Ramos (cell line): Measurements from ENCODE around the gene ADPRHL1.
"Not testable (repeated sequence)": the region's sequence is repeated elsewhere in the genome, so short reads cannot be mapped to it uniquely, and the experiment has no call there.

Experiments
- in situ Hi-C: fragments of 300-500 bp; cut with MboI; formaldehyde crosslinking; loops from one replicate; pipeline ENCODE4 v1.14.3; 2022; ENCODE audit warnings: low sequenced_read_pairs; ENCODE audit not compliant: unreplicated experiment

Gene ADPRHL1

DNA sequence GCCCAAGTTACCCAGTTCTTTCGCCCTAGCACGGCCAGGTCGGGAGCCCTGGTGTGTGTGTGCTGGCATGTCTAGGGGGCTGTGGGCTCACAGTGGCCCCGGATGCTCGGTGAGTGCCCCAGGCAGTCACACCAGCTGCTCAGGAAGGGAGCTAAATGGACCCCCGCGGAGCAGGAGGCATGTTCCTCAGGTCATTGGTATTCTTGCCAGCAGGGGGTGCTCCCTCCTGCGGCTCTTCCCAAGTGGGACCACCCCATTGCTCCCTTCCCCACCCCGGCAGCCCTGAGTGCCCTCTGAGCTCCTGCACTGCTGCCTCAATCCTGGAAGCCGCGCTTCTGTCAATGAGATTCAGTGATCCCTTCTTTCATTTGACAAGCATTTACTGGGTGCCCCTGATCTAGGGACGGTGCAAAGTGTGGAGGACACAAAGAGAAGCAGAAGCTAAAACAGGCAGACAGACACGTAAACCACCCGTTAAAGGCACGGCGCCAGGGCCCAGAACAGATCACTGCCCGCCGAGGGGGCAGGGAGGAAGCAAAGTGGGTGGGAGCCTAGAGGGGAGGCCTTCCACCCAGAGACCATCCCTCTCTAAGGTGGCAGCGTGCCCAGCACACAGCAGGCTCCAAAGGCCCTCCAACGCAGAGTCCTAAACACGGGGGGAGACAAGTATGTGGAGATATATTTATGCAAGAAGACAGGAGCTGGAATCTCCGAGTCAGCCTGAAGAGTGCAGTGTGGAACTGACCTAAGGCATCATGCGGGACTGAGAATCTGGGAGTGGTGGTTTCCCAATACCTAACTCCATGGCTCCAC is 5.2 kb upstream of the ADPRHL1 start:
- in situ Hi-C loops: no loop called here

DNA sequence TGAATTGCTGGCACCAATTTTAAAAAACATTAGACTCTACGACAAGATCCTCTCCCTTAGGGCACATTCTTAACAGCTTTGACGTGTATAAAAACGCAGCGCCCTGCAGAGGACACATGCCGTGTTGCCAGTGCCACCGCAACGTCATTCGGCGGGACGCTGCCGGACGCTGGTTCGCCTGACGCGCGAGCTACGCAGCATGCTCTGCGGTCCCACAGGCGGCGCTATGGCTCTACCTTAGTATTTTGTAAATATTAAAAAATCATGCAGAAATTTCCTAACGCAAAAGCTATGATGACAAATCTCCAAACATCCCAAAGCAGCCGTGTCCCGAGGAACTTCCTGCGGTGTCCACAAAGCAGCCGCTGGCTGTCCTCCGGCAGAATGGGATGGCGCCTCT is 4.2 kb upstream of the ADPRHL1 start:
- in situ Hi-C loops: no loop called here

DNA sequence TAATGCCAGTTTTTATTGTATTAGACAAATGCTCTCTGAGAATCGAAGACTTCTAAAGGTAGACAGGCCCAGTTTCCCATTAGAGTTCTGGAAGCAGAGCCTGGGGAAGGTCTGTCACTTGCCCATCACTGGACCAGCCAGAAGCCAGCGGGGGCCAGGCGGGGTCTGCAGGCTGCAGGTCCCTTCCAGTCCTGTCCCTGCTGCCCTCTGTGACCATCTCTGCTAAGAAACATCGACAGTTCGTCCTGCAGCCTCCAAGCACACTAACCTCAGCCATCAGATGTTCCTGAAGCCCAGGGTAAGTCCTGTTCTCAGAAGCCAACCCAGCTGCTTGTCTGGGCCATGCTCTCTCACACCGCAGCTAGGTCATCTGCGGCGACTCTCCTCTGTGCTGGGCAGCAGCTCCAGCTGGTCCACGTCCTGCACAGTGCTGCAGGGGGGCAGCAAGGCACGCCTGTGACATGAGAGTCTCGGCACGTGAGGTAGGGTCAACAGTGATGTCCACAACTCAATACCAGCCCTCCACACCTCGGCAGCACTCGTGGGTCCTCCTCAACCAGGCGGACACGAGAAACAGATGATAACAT is 2.9 kb upstream of the ADPRHL1 start:
- in situ Hi-C loops: no loop called here

DNA sequence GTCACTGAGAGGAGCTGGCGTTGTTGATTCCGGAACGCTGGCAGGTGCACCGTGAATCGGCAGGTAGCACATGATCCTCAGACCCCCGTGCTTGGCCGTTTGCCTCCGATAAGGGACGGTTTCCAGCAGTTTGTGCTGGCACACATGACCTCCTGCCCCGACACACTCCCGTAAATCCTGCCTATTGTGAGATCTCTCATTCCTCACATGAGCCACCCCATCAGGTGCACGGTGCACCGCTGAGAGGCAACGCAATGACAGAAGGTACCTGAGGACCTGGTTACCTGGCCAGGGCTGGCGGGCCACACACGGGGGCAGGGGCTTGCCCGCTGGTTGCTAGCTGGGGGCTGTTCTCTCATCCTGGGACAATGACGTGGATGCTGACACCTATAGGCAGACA is 2.1 kb upstream of the ADPRHL1 start:
- in situ Hi-C loops: no loop called here

- in situ Hi-C loops: no loop called here
These were observed 1.6 kb upstream of the ADPRHL1 start for GRCh38 chr13:113454936-113455335.

GRCh38 chr13:113452466-113452865 is 822 bp downstream of the ADPRHL1 start:
- in situ Hi-C loops: no loop called here

GRCh38 chr13:113451951-113452421 is 1.3 kb downstream of the ADPRHL1 start:
- in situ Hi-C loops: no loop called here

DNA sequence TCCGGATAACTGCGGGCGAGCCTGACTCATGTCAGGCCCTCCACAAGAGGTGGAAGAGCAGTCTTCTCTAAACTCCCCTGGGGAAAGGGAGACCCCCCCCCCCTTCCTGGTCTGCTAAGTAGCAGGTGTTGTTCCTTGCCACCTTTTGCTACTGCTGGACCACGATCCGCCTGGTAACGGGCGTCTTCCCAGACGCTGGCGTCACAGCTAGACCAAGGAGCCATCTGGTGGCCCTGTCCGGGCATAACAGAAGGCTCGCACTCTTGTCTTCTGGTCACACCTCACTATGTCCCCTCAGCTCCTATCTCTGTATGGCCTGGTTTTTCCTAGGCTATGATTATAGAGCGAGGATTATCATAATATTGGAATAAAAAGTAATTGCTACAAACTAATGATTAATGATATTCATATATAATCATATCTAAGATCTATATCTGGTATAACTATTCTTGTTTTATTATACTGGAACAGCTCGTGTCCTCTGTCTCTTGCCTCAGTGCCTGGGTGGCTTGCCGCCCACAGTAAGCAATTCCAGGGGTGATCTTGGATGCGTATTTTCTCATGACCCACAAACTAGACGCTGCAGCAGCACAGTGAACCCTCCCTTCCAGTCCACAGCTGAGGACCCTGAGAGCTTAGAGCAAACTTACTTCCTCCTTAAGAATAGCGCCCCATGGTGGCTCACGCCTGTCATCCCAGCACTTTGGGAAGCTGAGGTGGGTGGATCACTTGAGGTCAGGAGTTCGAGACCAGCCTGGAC is 2.2 kb downstream of the ADPRHL1 start:
- in situ Hi-C loops: not testable (repeated sequence)

- in situ Hi-C loops: not testable (repeated sequence)
These were observed 2.9 kb downstream of the ADPRHL1 start for GRCh38 chr13:113450348-113450744.

DNA sequence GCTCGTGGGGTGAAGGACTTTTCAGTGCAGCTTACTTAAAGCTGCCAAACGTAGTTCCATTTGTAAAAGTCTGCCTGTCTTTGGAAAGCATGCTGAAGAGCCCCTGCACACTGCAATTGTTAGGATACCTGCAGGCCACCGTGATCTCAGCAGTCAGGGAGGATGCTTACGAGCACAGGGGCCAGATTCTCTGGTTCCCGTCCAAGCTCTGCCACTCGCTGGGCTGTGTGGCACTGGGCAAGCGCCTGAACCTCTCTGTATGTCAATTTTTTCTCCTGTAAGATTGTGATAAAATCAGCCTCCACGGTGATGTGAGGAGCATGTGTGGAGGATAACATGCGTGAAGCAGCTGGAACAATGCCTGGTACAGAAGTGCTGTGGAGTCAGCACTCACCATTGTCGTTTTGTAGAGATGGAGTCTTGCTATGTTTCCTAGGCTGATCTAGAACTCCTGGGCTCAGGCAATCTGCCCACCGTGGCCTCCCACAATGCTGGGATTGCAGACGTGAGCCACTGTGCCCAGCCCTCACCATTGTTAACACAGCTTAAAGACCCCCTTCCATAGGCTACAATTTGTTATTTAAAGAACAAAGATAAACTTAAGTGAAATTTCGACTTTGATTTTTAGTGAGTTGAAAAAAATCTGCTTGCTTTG is 3.5 kb downstream of the ADPRHL1 start:
- in situ Hi-C loops: no loop called here

DNA sequence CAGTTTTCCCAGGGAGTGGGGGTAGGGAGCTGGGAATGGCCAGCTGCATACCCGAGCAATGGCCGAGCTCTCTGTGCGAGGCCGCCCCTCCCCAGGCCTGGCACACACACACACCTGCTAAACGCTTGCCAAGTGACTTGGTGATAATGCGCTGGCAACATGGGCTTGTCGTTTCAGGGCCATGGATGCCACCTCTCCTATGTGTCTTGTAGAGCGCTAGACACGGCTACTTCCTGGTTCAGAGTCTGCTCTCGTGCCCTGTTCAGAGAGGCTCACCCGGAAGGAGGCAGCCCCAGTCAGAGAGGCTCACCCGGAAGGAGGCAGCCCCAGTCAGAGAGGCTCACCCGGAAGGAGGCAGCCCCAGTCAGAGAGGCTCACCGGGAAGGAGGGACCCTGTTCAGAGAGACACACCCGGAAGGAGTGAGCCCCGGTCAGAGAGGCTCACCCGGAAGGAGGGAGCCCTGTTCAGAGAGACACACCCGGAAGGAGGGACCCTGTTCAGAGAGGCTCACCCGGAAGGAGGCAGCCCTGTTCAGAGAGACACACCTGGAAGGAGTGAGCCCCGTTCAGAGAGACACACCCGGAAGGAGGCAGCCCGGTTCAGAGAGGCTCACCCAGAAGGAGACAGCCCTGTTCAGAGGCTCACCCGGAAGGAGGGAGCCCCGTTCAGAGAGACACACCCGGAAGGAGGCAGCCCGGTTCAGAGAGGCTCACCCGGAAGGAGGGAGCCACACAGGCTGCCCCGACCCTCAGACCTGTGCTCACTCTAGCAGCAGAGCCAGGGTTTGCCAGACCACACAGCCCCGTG is 4.2 kb downstream of the ADPRHL1 start:
- in situ Hi-C loops: no loop called here

GRCh38 chr13:113448545-113448884 is 4.8 kb downstream of the ADPRHL1 start:
- in situ Hi-C loops: no loop called here

DNA sequence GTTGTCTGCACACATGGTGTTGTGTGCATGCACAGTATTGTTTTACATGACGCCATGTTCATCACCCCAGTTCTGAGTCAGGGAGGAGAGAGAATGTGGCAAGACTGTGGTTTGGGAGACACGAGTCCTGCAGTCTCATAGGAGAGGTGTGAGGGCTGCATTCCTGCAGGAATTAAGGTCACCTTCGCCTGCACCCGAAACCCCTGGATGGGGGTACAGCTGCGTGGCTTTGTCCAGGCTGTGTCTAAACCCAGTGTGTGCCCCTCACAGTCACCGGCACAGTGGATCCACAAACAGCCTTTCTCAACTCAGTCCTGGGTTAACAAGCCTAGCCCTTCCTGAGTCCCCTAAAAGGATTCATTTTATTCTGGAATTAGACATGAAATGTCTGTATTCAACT is 5.7 kb downstream of the ADPRHL1 start:
- in situ Hi-C loops: no loop called here

DNA sequence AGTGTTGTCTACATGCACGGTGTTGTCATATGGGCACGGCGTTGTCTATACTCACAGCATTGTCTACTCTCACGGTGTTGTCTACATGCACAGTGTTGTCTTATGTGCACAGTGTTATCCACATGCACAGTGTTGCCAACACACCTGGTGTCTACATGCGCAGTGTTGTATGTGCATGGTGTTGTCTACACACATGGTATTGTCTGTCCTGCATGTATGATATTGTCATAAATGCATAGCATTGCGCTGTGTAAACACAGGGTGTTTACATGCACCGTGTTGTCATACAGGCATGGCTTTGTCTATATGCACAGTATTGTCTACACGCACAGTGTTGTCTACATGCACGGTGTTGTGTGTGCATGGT is 6.8 kb downstream of the ADPRHL1 start:
- in situ Hi-C loops: no loop called here

- in situ Hi-C loops: no loop called here
These were observed 7.3 kb downstream of the ADPRHL1 start for GRCh38 chr13:113445791-113446487.

GRCh38 chr13:113443991-113444390 is 9.3 kb downstream of the ADPRHL1 start:
- in situ Hi-C loops: no loop called here

DNA sequence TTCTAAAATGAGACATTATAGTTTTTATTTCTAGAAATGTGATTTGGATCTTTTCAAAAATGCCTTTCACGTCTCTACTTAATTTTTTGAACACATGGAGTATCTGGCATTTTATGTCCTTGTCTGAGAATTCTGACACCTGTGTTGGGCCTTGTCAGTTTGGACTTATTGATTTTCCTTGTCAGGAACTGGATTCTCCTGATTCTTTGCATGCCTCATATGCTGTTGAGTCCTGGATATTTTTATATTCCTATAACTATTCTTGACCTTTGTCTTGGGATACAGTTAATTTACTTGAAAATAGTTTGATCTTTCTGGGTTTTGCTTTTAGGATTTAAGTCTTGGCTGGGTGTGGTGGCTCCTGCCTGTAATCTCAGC is 10.3 kb downstream of the ADPRHL1 start:
- in situ Hi-C loops: no loop called here

DNA sequence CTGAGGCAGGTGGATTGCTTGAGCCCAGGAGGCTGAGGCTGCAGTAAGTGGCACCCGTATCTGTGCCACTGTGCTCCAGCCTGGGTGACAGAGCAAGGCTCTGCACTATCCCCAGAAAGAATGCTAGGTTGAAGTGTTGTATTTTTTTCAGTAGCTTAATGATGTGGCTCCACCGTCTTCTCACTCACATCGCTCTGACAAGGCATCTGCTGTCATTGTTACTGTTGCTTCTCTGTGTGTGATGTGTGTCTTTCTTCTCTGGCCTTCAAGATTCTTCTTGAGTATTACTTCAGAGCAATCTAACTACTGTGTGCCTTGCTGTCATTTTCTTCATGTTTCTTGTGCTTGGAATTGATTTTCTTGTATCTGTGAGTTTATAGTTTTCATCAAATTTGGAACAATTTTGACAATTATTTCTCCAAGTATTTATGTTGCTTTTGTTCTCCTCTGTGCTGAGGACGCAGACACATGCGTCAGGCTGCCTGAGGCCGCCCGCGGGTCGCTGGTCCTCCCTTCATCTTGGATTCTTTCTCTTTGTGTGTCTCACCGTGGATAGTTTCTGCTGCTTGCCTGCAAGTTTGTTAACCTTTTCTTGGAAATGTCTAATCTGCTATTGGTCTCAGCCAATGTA is 10.8 kb downstream of the ADPRHL1 start:
- in situ Hi-C loops: no loop called here

DNA sequence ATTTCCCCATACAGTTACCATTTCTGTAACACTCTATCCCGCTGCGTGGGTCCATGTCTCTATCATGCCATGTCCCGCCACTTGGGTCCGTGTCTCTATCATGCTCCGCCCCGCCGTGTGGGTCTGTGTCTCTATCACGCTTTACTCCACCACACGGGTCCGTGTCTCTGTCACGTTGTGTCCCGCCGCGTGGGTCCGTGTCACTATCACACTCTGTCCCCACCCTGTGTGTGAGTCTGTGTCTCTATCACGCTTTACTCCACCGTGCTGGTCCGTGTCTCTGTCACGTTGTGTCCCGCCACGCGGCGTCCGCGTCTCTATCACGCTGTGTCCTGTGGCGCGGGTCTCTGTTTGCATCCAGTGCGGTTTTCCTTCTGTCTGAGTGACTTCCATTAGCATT is 11.6 kb downstream of the ADPRHL1 start:
- in situ Hi-C loops: no loop called here
